Measurements from ENCODE around the gene SOAT2.
A peak's percentile ranks its signal among the peaks of the same experiment; 100 is the strongest.
"Not testable (repeated sequence)": the region's sequence is repeated elsewhere in the genome, so short reads cannot be mapped to it uniquely, and the experiment has no call there.

Gene SOAT2

GRCh38 chr12:53112431-53112830 lies 9.1 kb downstream of the SOAT2 start:
- not testable (repeated sequence) for DNase-seq

GRCh38 chr12:53113136-53113705 lies 9.9 kb downstream of the SOAT2 start:
- no peak for DNase-seq

GRCh38 chr12:53113951-53114350 lies 10.7 kb downstream of the SOAT2 start:
- no peak for DNase-seq

- no peak for DNase-seq
Observed at GRCh38 chr12:53115112-53115890, 12.0 kb downstream of the SOAT2 start.

- no peak for DNase-seq
Observed at GRCh38 chr12:53115891-53116648, 12.8 kb downstream of the SOAT2 start.

GRCh38 chr12:53118751-53119300 lies 15.5 kb downstream of the SOAT2 start:
- DNase-seq: no peak

GRCh38 chr12:53120685-53121525 lies 17.6 kb downstream of the SOAT2 start:
- DNase-seq: no peak

- DNase-seq: peak; percentile 15
Observed at GRCh38 chr12:53122961-53123468, 19.7 kb downstream of the SOAT2 start.

- no peak for DNase-seq
Observed at GRCh38 chr12:53123578-53124351, 20.5 kb downstream of the SOAT2 start.

- DNase-seq: no peak
Observed at GRCh38 chr12:53124352-53124723, 21.1 kb downstream of the SOAT2 start.

GRCh38 chr12:53127169-53127568 lies 23.9 kb downstream of the SOAT2 start:
- no peak for DNase-seq

GRCh38 chr12:53128780-53129569 lies 25.7 kb downstream of the SOAT2 start:
- no peak for DNase-seq

GRCh38 chr12:53131844-53132243 lies 28.6 kb downstream of the SOAT2 start:
- DNase-seq: no peak

- no peak for DNase-seq
Observed at GRCh38 chr12:53133722-53134121, 30.4 kb downstream of the SOAT2 start.

- DNase-seq: no peak
Observed at GRCh38 chr12:53143355-53143754, 40.1 kb downstream of the SOAT2 start.

GRCh38 chr12:53145383-53146260 lies 42.3 kb downstream of the SOAT2 start:
- no peak for DNase-seq

- no peak for DNase-seq
Observed at GRCh38 chr12:53147181-53147580, 43.9 kb downstream of the SOAT2 start.

GRCh38 chr12:53147653-53148052 lies 44.4 kb downstream of the SOAT2 start:
- no peak for DNase-seq

- DNase-seq: no peak
Observed at GRCh38 chr12:53151039-53151438, 47.8 kb downstream of the SOAT2 start.

- no peak for DNase-seq
Observed at GRCh38 chr12:53152390-53152789, 49.1 kb downstream of the SOAT2 start.

Data from DMS53 (cell line).